LoVo (cell line): ENCODE measurements around the gene KRTAP20-2.

ENCODE experiments used
- DNase-seq: peaks from one replicate; pipeline ENCODE4 v3.0.0-alpha.2; 2016; ENCODE audit warnings: low spot score

Gene KRTAP20-2

GRCh38 chr21:30676737-30677136 lies 41.7 kb downstream of the KRTAP20-2 start:
- DNase-seq = no peak

GRCh38 chr21:30680586-30680985 lies 45.6 kb downstream of the KRTAP20-2 start:
- DNase-seq = no peak

GRCh38 chr21:30684506-30684905 lies 49.5 kb downstream of the KRTAP20-2 start:
- DNase-seq = no peak
